H9 (cell line): ENCODE results near the gene ARHGAP26. TPM values are rescaled to one million over a fixed set of nuclear protein-coding genes. Genes with fewer than 3 reads are reported as not detected.

Experiments
- DNase-seq: peaks from one replicate; pipeline ENCODE4 v3.0.0-alpha.2; 2017
- H2AFZ ChIP-seq: one replicate; pipeline ENCODE4 v1.6.1; 2013; ENCODE audit warnings: mild to moderate bottlenecking, low read length, control low read depth, moderate library complexity
- H2AK5ac ChIP-seq: 2 replicates; pipeline ENCODE4 v1.6.1; 2013; ENCODE audit warnings: low read length, control low read depth, mixed read lengths; ENCODE audit not compliant: insufficient read length
- H2BK120ac ChIP-seq: one replicate; pipeline ENCODE4 v1.6.1; 2013; ENCODE audit warnings: low read depth, mild to moderate bottlenecking, low read length, control low read depth, inconsistent platforms; ENCODE audit not compliant: poor library complexity, severe bottlenecking
- H2BK12ac ChIP-seq: 2 replicates; pipeline ENCODE4 v1.6.1; 2013; ENCODE audit warnings: low read length, control low read depth, mixed read lengths, low read depth; ENCODE audit not compliant: insufficient read length
- H2BK15ac ChIP-seq: 2 replicates; pipeline ENCODE4 v1.6.1; 2013; ENCODE audit warnings: low read depth, low read length, control low read depth
- H2BK20ac ChIP-seq: one replicate; pipeline ENCODE4 v1.6.1; 2013; ENCODE audit warnings: low read depth, mild to moderate bottlenecking, low read length, control low read depth, inconsistent platforms; ENCODE audit not compliant: poor library complexity, severe bottlenecking
- H2BK5ac ChIP-seq: 2 replicates; pipeline ENCODE4 v1.6.1; 2013; ENCODE audit warnings: low read length, control low read depth, mixed read lengths; ENCODE audit not compliant: insufficient read length
- H3K14ac ChIP-seq: 2 replicates; pipeline ENCODE4 v1.6.1; 2013; ENCODE audit warnings: low read length, control low read depth; ENCODE audit not compliant: insufficient read depth
- H3K18ac ChIP-seq: 2 replicates; pipeline ENCODE4 v1.6.1; 2013; ENCODE audit warnings: low read depth, mild to moderate bottlenecking, mixed read lengths, low read length, control low read depth; ENCODE audit not compliant: insufficient read length
- H3K23ac ChIP-seq: 2 replicates; pipeline ENCODE4 v1.6.1; 2013; ENCODE audit warnings: low read length, control low read depth, mixed read lengths, low read depth; ENCODE audit not compliant: insufficient read length
- H3K23me2 ChIP-seq: 2 replicates; pipeline ENCODE4 v1.6.1; 2013; ENCODE audit warnings: low read depth, mild to moderate bottlenecking, mixed read lengths, low read length, control low read depth; ENCODE audit not compliant: insufficient read length, poor library complexity, severe bottlenecking
- H3K27ac ChIP-seq: 2 replicates; pipeline ENCODE4 v1.5.1; 2013; ENCODE audit warnings: low read length, control low read depth, mixed read lengths, low read depth; ENCODE audit not compliant: insufficient read length
- H3K27me3 ChIP-seq: 2 replicates; pipeline ENCODE4 v1.6.1; 2013; ENCODE audit warnings: low read length, control low read depth, inconsistent platforms; ENCODE audit not compliant: insufficient read depth
- H3K4ac ChIP-seq: 2 replicates; pipeline ENCODE4 v1.6.1; 2013; ENCODE audit warnings: low read depth, mild to moderate bottlenecking, control low read depth, inconsistent platforms, low read length, moderate library complexity
- H3K4me1 ChIP-seq: 2 replicates; pipeline ENCODE4 v1.6.1; 2013; ENCODE audit warnings: low read length, control low read depth, inconsistent platforms; ENCODE audit not compliant: insufficient read depth
- H3K4me2 ChIP-seq: 2 replicates; pipeline ENCODE4 v1.6.1; 2013; ENCODE audit warnings: low read length, control low read depth, mixed read lengths; ENCODE audit not compliant: insufficient read length, insufficient read depth
- H3K56ac ChIP-seq: 2 replicates; pipeline ENCODE4 v1.6.1; 2013; ENCODE audit warnings: low read depth, mild to moderate bottlenecking, mixed read lengths, low read length, control low read depth; ENCODE audit not compliant: insufficient read length
- H3K79me1 ChIP-seq: 2 replicates; pipeline ENCODE4 v1.6.1; 2013; ENCODE audit warnings: low read depth, mild to moderate bottlenecking, moderate library complexity, low read length, control low read depth, inconsistent platforms; ENCODE audit not compliant: insufficient read depth, poor library complexity, severe bottlenecking
- H3K79me2 ChIP-seq: 2 replicates; pipeline ENCODE4 v1.6.1; 2013; ENCODE audit warnings: low read length, control low read depth, inconsistent platforms; ENCODE audit not compliant: insufficient read depth
- H3K9ac ChIP-seq: 2 replicates; pipeline ENCODE4 v1.6.1; 2013; ENCODE audit warnings: low read length, control low read depth, mixed read lengths; ENCODE audit not compliant: insufficient read length; ENCODE audit errors: extremely low read depth
- H3K9me3 ChIP-seq: one replicate; pipeline ENCODE4 v1.6.1; 2013; ENCODE audit warnings: low read depth, low read length, inconsistent platforms; ENCODE audit not compliant: control insufficient read depth
- H3T11ph ChIP-seq: one replicate; pipeline ENCODE4 v1.6.1; 2013; ENCODE audit warnings: mild to moderate bottlenecking, low read length, control low read depth, inconsistent platforms
- H4K20me1 ChIP-seq: one replicate; pipeline ENCODE4 v1.6.1; 2013; ENCODE audit not compliant: control insufficient read depth, insufficient read length, insufficient read depth
- H4K5ac ChIP-seq: 2 replicates; pipeline ENCODE4 v1.6.1; 2013; ENCODE audit warnings: low read depth, mild to moderate bottlenecking, mixed read lengths, low read length, control low read depth; ENCODE audit not compliant: insufficient read length
- H4K8ac ChIP-seq: replicated peaks from 2 replicates; pipeline ENCODE4 v1.6.1; 2013; ENCODE audit warnings: low read length, control low read depth, mixed read lengths, low read depth; ENCODE audit not compliant: insufficient read length
- H4K91ac ChIP-seq: 2 replicates; pipeline ENCODE4 v1.6.1; 2013; ENCODE audit warnings: low read depth, mild to moderate bottlenecking, moderate library complexity, mixed read lengths, low read length, control low read depth; ENCODE audit not compliant: insufficient read length
- H3K27ac Mint-ChIP-seq, 3 experiments: 2 replicates in 2 of 3; 3 replicates in 1 of 3; pipeline ENCODE4 v1.8.0; 2020 to 2021; ENCODE audit warnings: mixed read lengths in 3 of 3, mild to moderate bottlenecking in 1 of 3, moderate library complexity in 1 of 3
- H3K27me3 Mint-ChIP-seq: 2 replicates; pipeline ENCODE4 v1.8.0; 2021; ENCODE audit warnings: low read depth, mild to moderate bottlenecking, moderate library complexity, mixed read lengths
- H3K36me3 Mint-ChIP-seq, 3 experiments: 2 replicates in 2 of 3; 3 replicates in 1 of 3; pipeline ENCODE4 v1.8.0; 2020 to 2021; ENCODE audit warnings: low read depth in 3 of 3, mixed read lengths in 3 of 3; ENCODE audit not compliant: insufficient read depth in 1 of 3
- H3K4me1 Mint-ChIP-seq, 2 experiments: 2 replicates each; pipeline ENCODE4 v1.8.0; 2020; ENCODE audit warnings: mixed read lengths in 2 of 2
- H3K4me3 Mint-ChIP-seq, 2 experiments: 2 replicates in 1 of 2; 3 replicates in 1 of 2; pipeline ENCODE4 v1.8.0; 2020 to 2021; ENCODE audit warnings: mild to moderate bottlenecking in 2 of 2, mixed read lengths in 2 of 2, moderate library complexity in 1 of 2
- H3K9me3 Mint-ChIP-seq, 2 experiments: 2 replicates in 1 of 2; 3 replicates in 1 of 2; pipeline ENCODE4 v1.8.0; 2020; ENCODE audit warnings: mild to moderate bottlenecking in 2 of 2, mixed read lengths in 2 of 2, moderate library complexity in 1 of 2
- WGBS: extraction: QIAGEN DNeasy Blood & Tissue Kit; methylation state at CpG from one replicate; pipeline ENCODE4 v1.1.7; 2013; ENCODE audit warnings: missing lambda C conversion rate, low lambda C conversion rate, mixed read lengths; ENCODE audit not compliant: insufficient read length; ENCODE audit errors: extremely low coverage; 5-methylcytosine and 5-hydroxymethylcytosine counted together
- total RNA-seq: library from RNA; stranded (reverse); gene quantifications from 2 replicates; pipeline ENCODE4 v1.2.1, GENCODE V29; 2021
- TF ChIP-seq, protein P1 (sequence below): fragments of 200-600 bp; sonication (generic); conservative IDR thresholded peaks from 3 replicates; pipeline ENCODE4 v1.8.0; 2021; ENCODE audit warnings: antibody characterized with exemption, mild to moderate bottlenecking

Gene ARHGAP26
- total RNA-seq, 1 experiment from 2014 or later = 13.8 TPM

DNA sequence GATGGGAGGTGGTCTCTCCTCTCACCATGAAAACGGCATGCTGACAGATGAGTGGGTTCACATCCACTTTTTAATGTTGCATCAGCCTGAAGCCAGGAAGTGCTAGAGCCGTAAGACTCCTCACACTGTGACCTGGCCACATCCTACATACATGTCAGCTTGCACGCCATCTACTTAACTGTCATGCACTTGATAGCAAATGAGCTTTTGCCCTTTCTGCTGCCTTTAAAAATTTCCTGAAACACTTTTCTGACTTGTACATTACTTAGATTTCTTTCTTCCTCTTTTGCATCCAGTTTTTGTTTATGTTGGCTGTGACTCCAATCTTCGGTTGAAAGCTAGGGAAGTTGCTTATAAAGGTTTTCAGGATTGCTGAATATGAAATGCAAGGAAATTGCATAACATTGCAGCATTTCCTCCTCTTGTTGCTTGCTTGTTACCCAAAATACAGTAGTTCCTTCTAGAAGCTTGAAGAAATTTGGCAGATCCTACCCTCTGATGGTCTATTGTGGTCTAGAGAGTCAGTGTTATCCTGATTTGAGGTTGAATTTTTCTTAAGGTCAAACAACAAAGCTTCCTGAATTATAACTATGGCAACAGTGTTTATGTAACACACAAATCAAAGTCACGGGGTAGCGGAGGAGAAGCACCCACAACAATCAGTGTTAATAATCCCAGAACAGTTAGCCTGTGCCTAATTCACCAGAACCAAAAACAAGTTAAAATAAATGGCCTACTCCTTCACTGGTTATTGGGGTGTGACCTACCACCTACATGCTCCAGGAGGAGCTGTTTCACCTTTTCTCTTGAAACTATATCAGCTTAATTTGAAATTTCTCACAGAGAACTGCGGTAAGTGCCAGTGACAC lies 232.5 kb downstream of the ARHGAP26 start:
- Histone ChIP-seq H2BK15ac (no peak overlapping the region), H3K23ac (no peak overlapping the region), H3K23me2 (no peaks in the 10 kb centered on the region), H3K9ac (no peak overlapping the region), H3K79me2 (no peaks in the 10 kb centered on the region), H3K18ac (no peak overlapping the region), H3K56ac (no peak overlapping the region), H3K4me1 (peaks cover 11% of the 10 kb centered on the region), H3K79me1 (no peaks in the 10 kb centered on the region), H2AK5ac (no peak overlapping the region), H3T11ph (no peak overlapping the region), H2BK20ac (no peak overlapping the region), H2BK12ac (no peak overlapping the region), H4K8ac (no peak overlapping the region), H4K91ac (no peak overlapping the region), H3K27me3 (no peaks in the 10 kb centered on the region), H3K9me3 (no peaks in the 10 kb centered on the region), H3K14ac (no peak overlapping the region), H3K4me2 (no peak overlapping the region), H2BK120ac (no peak overlapping the region), H3K4ac (no peak overlapping the region), H2AFZ (no peak overlapping the region), H2BK5ac (no peak overlapping the region), H4K5ac (no peak overlapping the region), H3K27ac (no peak overlapping the region), H4K20me1 (no peaks in the 10 kb centered on the region)
- Mint-ChIP-seq H3K4me1 (peaks cover 13 to 19% of the 10 kb centered on the region in 2 experiments), H3K36me3 (no peaks in the 10 kb centered on the region), H3K27me3 (no peaks in the 10 kb centered on the region), H3K9me3 (no peaks in the 10 kb centered on the region), H3K27ac (peak overlapping the region in 1 of 3 experiments; percentile 19; a peak in 4 of 7 replicates), H3K4me3 (no peak overlapping the region)
- no CpG with 5 or more reads among the region's 7 CpGs for WGBS
- DNase-seq = no peak
- TF ChIP-seq, protein P1, sequence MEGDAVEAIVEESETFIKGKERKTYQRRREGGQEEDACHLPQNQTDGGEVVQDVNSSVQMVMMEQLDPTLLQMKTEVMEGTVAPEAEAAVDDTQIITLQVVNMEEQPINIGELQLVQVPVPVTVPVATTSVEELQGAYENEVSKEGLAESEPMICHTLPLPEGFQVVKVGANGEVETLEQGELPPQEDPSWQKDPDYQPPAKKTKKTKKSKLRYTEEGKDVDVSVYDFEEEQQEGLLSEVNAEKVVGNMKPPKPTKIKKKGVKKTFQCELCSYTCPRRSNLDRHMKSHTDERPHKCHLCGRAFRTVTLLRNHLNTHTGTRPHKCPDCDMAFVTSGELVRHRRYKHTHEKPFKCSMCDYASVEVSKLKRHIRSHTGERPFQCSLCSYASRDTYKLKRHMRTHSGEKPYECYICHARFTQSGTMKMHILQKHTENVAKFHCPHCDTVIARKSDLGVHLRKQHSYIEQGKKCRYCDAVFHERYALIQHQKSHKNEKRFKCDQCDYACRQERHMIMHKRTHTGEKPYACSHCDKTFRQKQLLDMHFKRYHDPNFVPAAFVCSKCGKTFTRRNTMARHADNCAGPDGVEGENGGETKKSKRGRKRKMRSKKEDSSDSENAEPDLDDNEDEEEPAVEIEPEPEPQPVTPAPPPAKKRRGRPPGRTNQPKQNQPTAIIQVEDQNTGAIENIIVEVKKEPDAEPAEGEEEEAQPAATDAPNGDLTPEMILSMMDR = peak; percentile 76
